HG03135 (cell line): Measurements from ENCODE around the gene TSLP.
A peak's percentile ranks its signal among the peaks of the same experiment; 100 is the strongest.

Source experiments
- ATAC-seq: cut with Tn5 transposase; IDR thresholded peaks from one replicate; pipeline ENCODE4 v1.9.1; 2021; ENCODE audit warnings: mild to moderate bottlenecking, moderate library complexity; ENCODE audit not compliant: unreplicated experiment

TSLP gene

DNA sequence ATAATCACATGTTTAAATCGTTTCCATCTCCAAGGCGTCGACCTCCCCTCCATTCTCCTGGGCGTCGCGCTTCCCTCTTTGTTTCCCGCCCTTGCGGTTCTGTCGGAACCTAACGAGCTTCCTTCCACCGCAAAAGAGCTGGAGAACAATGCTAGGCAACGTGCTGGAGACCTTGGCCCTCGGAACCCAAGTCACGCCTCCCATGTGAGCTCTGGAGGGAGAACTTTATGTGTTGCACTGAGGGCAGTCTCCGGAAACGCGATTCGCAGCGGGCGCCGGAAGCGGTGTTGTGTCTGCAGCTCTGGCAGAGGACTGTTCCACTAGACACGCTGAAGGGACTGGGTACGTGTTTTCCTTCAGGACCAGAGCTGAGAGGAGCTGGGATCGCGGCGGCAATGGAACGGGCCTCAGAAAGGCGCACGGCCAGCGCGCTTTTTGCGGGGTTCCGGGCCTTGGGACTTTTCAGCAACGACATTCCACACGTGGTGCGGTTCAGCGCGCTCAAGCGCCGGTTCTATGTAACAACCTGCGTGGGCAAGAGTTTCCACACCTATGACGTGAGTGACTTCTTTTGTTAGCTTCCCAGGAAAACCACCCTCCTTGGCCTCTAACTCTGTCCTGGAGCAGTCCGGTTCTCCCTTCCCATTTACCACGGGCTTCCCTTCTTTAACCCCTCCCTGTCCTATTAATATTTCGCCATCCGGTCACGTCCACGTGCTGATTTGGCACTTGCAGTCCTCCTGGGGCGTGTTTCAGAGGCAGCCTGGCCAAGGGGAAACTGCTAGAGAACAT lies 20.7 kb downstream of the TSLP start, which contains the start of gene WDR36:
WDR36 (plus strand) TSS at position 287 of the 792 bp plus-strand sequence; CDS start at position 396, 109 bp downstream.
- peak; percentile 95 for ATAC-seq

DNA sequence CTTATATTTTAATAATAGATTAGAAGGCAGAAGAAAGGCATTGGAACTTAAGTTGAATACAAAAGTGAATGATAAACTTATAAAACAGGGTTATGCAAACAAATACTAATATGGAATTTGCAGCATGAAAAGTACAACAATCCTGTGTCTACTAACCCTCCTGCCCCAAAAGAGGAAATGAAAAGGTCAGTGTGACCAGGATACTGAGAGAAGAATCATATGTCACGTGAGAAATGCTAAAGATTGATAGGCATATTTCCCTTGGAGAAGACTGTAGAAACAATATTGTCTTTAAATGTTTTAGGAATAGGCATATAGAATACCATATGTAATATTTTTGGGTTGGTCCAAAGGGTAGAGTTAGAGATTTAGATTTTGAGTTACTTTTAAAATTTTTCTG lies 24.5 kb downstream of the TSLP start:
- no peak for ATAC-seq

DNA sequence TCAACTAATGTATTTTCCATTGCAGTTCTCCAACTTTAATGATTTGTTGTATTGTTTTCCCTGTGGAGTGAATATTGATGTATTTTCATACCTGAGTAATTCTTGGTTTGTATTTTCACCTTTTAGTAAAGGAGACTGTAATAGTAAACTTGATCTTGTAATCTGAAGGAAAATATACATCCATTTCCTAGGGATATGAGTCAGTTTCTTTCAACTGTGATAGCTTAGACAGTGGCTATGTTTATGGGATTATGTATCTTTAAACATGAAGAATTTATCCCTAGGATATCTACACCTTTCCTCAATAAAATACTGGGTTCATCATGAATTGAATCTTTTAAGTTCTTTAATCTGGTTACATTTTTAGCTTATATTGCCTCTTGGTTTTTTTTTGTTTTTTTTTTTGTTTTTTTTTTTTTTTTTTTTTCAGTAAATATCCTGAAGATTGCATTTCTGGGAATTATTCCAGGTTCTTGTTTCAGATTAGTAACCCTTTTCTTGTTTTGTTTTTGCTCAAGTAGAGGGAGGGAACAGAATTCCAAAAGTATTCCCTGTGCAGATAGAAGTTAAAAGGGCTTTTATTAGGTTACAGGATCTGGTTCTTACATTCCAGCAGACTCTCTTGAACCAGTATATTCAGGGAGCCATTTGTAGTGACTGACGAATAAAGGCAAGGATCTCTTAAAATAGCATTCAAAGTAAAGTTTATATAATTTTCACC lies 27.7 kb downstream of the TSLP start:
- ATAC-seq = no peak

DNA sequence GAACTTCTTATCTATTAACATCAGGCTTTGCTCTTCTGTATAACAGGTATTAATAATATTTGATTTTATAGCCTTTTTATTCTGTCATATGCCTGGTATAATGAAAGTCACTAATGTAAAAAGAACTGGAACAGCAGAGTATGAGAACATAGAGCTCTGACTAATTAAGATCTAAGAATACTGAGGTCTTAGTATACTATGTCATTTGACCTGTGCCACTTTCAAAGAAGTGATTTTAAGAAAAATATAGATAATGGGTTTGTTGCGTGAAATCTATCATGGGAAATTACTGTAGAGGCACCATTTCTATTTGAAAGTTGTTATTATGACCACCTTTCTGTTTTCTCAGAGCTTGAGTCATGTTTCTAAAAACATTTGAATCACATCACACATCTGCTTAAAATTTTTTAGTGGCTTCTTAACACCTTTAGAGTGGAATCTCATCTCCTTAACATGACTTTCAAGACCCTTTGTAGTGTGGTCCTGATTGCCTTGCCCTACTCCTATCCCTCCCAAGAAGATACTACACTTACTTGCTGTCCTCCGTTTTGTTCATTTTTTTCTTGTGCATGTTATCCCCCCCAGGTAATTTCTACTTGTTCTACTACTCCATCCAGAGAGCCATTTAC lies 34.9 kb downstream of the TSLP start:
- no peak for ATAC-seq

DNA sequence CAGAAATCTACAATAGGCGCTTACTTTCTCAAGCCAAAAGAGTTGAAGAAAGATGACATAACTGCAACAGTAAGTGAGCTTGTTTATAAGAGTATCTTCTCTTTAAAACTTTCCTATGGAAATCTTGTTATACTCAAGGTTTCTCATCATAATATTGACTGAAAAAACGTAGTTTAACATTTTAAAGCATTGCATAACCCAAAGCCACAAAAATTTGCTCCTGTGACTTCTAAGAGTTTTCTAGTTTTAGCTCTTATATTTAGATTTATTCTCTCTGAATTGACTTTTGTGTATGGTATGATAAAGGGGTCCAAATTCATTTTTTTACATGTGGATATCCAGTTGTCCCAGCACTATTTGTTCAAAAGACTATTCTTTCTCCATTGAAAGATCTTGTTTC lies 35.9 kb downstream of the TSLP start:
- no peak for ATAC-seq

DNA sequence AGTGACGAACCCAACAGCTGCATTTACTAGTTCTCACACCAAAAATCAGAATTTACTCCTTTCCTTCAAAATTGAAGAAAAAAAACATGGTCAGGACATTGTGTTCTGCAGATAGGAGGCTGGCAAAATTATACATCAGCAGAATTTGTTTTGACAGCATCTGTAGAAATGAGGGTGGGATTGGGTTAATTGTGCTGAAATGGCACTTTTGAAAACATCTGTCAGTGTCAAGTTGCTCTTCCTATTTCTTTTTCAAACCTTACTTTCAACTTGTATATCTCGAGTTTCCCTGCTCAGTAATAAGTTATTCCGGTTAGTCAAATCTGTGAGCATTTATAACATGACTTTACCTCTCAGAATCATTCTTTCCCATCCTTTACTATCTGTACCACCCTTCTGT lies 40.4 kb downstream of the TSLP start:
- no peak for ATAC-seq

DNA sequence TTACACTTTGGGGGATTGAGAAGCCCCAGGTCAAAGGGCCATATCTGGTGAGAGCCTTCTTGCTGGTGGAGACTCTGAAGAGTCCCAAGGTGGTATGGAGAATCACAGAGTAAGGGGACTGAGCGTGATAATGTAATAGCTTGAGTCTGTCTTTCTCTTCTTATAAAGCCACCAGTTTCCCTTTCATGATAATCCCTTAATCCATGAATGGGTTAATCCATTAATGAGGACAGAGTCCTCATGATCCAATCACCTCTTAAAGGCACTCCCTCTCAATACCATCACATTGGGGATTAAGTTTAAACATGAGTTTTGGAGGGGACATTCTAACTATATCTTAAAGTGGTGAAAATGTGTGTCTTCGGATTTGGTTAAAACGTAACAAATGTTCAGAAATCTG lies 42.2 kb downstream of the TSLP start:
- ATAC-seq = no peak

DNA sequence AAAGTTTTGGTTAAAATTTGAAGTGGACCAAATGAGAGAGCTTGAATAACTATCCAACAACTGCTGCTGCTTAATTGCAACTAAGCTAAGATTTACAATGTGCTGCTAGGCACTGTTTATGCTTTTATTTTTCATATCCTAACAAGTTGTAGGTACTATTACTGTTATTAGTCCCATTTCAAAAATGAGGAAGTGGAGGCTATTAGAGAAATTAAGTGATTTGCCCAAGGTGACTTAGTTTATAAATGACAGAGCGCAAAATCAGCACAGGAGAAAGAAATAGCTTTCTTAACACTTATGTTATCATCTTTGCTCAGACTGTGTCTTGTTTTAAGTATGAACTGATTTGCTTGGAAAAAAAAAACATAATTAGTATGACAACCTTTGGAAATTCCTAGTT lies 43.7 kb downstream of the TSLP start:
- no peak for ATAC-seq

DNA sequence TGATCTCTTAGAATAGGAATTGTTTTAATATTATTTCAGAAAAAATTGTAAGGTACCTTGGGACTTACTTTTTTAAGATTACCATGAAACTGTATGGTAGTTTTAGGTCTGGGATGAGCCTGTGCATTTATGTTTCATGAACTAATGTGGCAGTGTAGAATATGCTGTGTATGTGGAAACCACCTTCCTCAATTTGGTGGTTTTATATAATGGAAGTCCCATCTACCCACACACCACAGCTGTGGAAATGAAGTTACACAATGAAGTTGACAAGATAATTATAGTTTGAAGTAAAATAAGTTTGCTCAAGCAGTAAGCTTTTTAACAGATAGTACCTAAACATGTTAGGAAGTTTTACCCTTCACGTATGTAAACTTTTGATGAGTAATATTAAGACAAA lies 45.0 kb downstream of the TSLP start:
- no peak for ATAC-seq

DNA sequence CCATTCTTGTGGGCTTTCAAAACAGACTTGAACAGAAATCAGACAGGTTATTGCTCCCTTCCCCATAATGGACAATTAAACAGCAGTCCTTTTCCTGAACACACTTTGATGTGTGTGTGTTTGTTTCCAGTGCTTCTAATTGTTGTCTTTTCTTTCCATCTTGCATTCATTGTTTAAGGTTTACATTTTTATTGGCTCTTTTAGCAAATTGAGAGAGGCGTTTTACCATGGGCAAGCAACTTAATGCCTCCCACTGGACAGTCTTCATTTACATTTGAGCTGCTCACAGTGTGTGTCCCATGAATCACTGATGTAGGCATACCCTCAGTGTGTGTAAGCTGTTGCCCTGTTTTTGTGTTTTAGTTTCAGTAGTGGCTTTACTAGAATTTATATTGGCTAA lies 45.6 kb downstream of the TSLP start:
- ATAC-seq = no peak

DNA sequence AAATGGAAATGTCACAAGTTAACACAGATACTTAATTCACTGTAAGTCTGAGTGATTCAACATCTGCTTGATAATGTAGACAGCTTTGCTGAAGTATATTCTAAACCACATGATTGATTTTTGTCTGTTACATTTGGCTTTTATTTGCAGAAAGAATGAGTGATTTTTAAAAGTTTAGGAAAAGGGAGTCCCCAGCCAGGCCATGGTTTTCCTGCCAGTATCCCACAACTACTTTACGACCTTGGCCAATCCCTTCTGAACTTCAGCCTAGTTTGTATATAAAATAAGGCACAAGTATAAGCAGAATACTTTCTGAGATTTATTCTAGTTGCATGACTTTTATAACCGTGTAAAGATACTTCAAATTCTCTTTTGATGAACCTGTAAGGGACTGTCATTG lies 47.7 kb downstream of the TSLP start:
- ATAC-seq = no peak

DNA sequence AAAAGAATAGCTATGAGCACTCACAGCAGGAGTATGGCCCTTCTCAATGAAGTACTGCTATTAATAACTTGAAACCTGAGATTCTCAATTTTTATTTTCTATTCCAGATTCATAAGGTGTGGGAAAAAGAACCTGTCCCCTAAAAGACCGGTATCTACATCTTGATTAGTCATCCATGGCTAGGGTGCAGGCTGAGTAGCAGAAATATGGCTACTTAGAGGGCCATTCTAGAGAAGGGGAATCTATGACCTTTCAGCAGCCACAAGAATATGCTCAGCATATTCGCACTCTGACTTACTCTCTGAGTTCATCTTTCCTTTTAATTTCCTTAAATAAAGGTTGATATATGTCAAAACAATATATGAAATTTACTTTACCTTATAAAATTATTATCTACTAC lies 48.3 kb downstream of the TSLP start:
- ATAC-seq = no peak

DNA sequence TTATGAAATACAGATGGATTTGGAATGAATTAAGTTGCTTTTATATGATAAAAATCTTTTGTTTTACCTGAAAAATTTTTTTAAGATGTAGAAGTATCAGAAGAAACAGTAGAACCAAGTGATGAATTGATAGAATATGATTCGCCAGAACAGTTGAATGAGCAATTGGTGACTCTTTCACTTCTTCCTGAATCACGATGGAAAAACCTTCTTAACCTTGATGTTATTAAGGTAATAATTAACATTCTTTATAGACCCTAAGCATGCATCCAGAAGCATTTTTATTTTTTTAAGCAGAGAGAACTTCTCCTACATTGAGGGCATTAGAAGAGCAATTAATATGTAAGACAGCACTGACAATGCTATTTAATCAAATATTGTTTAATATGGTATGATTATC lies 49.4 kb downstream of the TSLP start:
- ATAC-seq = no peak

DNA sequence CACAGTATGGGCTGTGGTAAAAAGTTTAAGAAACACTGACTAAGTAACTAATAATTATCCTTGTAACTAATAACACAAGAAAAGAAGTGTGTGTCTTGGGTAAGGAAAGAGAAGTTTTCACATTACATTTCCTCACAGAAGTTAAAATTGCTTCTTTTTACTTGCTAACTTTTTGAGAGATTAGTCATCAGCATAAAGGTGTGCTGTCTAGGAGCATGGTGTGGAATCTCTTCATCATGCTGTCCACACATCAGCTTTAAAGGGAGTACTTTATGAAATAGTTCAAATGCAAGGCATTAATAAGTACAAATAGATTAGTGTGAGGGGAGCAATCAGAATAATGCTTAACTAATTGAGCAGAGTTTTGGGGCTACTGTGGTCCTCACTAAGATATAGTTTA lies 50.4 kb downstream of the TSLP start:
- ATAC-seq = no peak

DNA sequence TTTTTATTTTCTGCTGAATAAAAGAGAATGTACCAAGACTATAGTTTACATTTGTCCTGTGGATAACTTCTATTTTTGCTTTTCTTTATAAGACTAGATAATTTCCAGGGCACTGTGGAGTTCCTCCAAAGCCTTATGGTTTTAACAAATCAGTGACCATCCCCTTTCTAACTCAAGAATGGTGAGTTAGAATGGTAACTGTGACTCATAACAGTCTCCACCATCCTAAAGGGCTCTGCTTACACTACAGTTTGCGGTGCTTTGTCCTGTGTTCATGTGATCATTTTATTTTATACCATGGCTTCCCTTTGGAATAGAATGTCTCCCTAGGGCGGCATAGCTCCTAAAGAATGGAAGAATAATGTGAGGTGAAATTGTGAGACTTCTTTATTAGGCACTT lies 50.9 kb downstream of the TSLP start:
- no peak for ATAC-seq

DNA sequence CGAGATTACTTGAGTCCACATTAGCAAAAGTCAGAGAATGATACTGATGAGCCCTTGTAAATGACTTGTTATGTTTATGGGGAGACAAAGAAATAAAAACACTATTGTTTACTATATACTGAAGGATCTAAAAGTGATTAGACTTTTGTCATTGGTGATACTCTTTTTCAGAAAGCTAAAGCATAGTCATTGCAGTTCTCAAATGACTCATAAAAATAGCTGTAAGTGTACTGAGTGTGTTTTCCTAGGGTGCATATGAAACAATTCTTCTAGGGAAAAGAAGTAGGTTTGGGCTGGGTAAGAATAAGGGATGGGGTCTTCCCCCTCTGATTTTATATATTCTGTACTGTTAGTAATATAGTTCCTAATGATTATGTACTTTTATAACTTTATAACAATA lies 53.3 kb downstream of the TSLP start:
- no peak for ATAC-seq

DNA sequence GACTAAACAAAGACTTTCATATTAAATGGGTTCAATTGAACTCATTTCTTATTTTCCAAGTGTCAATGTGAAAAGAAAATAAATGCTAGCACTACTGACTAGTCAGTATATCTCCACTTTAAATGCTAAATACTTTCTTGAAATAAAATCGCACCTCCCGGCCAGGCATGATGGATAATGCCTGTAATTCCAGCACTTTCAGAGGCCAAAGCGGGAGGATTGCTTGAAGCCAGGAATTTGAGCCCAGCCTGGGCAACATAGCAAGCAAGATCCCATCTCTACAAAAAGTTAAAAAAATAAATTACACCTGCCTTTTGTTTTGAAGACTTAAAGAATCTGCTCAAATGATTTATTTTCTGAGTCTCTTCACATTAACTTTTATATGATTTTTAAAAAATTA lies 55.4 kb downstream of the TSLP start:
- ATAC-seq = no peak
